DND-41 (cell line): Measurements from ENCODE around the gene PHLDA1.

ENCODE experiments used
- EZH2 ChIP-seq: IDR thresholded peaks from 3 replicates; pipeline ENCODE4 v1.6.1; 2012; ENCODE audit warnings: borderline replicate concordance, low read depth, mild to moderate bottlenecking, moderate library complexity, low read length, inconsistent platforms; ENCODE audit not compliant: severe bottlenecking
- TF ChIP-seq, protein P1 (sequence below): IDR thresholded peaks from 2 replicates; pipeline ENCODE4 v1.5.1; 2012; ENCODE audit warnings: borderline replicate concordance, low read length, moderate library complexity, mild to moderate bottlenecking; ENCODE audit not compliant: poor library complexity, severe bottlenecking; ENCODE audit errors: extremely low read depth

- TF ChIP-seq, protein P1, sequence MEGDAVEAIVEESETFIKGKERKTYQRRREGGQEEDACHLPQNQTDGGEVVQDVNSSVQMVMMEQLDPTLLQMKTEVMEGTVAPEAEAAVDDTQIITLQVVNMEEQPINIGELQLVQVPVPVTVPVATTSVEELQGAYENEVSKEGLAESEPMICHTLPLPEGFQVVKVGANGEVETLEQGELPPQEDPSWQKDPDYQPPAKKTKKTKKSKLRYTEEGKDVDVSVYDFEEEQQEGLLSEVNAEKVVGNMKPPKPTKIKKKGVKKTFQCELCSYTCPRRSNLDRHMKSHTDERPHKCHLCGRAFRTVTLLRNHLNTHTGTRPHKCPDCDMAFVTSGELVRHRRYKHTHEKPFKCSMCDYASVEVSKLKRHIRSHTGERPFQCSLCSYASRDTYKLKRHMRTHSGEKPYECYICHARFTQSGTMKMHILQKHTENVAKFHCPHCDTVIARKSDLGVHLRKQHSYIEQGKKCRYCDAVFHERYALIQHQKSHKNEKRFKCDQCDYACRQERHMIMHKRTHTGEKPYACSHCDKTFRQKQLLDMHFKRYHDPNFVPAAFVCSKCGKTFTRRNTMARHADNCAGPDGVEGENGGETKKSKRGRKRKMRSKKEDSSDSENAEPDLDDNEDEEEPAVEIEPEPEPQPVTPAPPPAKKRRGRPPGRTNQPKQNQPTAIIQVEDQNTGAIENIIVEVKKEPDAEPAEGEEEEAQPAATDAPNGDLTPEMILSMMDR: no peak
- TF ChIP-seq EZH2: no peak
Observed at GRCh38 chr12:76025601-76026575, 5.7 kb downstream of the PHLDA1 start.
